Stimulated activated CD4-positive, alpha-beta T cell treated with anti-CD3 and anti-CD28 coated beads, Interleukin-12 subunit alpha, Interleukin-12 subunit beta, amount 100 ng/mL, for 4 hours (primary cell): Measurements from ENCODE around the gene CACNA1G.

Experiments
- DNase-seq: peaks from one replicate; pipeline ENCODE4 v3.0.0-alpha.2; 2020

The CACNA1G gene

DNA sequence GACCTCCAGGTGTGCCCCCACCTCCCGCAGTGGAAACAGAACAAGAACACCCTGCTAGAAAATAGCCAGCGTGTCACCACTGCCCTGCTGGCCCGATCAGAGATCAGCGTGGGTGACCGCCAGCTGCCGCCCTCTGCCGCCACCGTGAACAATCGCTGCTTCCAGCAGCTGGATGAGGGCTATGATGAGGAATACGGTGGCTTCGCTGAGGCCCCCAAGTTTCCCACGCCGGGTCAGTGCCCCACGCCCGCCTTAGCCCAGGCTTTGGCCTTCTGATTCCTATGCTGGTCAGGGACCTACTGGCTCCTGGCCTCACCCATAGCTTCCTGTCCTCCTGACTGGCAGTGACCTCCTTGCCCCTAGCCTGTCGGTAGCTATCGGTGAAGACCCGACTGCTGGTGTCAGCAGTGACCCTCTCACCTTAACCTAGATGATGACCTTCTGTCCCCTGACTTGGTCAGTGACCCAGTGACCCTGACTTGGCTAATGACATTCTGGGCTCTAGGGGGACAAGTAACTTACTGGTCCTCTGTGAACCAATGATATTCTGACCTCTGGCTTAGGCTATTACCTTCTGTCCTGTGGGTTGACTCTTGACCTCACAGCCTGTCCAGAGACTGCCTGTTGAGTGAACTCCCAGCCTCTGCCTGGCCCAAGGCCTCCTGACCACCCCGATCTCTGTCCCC, 11.1 kb upstream of the CACNA1G start:
- DNase-seq, result no peak

- DNase-seq, result no peak
These were observed 10.5 kb upstream of the CACNA1G start for GRCh38 chr17:50549969-50550368.

DNA sequence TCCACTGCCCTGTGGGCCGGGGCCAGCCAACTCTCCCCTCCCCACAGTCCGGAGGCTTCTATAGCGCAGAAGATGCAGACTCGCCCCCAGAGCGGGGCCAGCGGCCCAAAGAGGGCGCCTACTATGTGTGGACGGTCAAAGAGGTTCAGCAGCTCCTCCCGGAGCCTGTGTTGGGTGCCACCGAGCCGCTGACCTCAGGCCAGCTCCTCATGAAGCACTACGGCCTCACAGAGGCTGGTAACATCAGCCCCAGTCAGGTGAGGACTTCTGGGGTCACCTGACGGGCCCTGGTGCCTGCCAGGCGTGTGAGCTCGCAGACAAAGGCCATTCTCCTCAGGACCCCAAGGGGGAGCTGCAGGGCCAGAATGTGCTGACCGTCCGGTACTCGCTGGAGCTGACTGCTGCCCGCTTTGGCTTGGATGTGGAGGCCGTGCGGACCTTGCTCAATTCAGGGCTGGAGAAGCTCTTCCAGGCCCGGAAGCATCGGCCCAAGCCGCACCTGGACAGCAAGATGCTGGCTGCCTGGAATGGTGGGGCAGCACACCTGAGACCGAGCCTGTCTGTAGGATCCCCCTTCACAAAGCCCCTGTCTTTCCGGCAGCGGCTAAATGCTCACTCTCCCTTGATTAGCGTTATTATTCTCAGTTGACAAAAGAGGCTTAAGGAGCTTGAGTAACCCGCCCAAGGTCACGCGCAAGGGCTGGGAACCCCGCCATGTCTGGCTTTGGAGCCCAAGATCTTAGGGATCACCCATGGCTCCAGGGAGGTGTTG, 9.7 kb upstream of the CACNA1G start:
- no peak for DNase-seq

GRCh38 chr17:50551433-50551815, 9.1 kb upstream of the CACNA1G start:
- no peak for DNase-seq

DNA sequence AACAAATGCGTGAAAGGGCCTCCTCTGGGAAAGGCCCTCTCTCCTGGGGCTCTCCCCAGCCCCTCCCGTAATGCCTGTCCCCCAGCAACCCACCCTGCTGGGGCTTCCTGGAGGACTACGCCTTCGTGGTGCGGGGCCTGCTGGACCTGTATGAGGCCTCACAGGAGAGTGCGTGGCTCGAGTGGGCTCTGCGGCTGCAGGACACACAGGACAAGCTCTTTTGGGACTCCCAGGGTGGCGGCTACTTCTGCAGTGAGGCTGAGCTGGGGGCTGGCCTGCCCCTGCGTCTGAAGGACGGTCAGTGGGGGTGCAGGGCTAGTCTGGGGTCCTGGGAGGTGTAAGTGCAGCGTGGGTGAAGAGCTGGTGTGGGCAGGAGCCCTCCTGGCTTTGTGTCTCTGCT, 8.6 kb upstream of the CACNA1G start:
- DNase-seq, result no peak

DNA sequence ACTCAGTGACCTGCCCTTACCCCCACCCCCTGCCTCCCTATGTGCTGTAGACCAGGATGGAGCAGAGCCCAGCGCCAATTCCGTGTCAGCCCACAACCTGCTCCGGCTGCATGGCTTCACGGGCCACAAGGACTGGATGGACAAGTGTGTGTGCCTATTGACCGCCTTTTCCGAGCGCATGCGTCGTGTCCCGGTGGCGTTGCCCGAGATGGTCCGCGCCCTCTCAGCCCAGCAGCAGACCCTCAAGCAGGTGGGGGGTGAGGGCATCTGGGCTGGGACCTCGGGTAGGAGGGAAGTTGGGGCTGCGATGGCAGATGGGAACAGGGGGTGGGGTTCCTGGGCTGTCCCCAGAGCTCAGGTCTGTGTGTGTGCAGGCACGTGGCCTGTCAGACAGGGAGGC, 6.3 kb upstream of the CACNA1G start:
- DNase-seq, result no peak

DNA sequence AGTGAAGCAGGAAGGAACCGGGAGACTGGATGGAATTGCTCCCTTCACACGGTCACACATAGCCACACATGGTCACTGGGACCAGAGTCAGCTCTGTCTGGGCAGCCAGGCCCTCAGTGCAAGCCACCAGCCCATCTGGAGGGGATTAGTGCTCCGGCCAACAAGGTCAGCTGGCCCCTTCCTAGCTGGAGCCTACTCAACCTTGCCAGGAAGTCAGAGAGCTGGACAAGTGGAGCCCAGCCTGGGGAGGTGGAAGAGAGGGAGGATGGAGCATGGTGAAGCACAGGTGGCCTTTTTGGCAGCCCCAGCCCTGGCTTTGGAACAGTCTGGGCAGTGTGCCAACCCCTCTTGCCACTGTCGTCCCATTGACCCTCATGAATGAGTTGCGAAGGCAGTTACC, 3.7 kb upstream of the CACNA1G start:
- DNase-seq, result no peak

DNA sequence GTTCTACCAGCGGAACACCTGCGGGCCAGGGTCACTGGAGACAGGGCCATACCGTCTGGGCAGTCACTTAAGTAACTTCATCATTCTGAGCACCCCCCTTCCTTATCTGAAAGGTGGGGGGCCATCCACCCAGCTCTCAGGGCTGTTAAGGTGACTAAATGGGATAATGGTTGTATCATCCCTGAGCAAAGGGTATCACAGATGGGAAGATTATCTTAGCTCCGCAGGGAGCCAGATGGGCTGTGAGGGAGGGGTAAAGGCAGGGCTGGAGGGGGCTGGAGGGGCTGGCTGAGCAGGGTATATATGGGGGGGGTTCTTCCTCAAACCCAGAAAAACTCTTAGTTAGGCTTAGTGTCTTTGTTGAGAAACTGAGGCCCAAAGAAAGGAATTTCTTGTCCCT, 2.9 kb upstream of the CACNA1G start:
- no peak for DNase-seq

- no peak for DNase-seq
These were observed 2.4 kb upstream of the CACNA1G start for GRCh38 chr17:50558091-50558490.

- no peak for DNase-seq
These were observed 2.0 kb upstream of the CACNA1G start for GRCh38 chr17:50558581-50558940.

DNA sequence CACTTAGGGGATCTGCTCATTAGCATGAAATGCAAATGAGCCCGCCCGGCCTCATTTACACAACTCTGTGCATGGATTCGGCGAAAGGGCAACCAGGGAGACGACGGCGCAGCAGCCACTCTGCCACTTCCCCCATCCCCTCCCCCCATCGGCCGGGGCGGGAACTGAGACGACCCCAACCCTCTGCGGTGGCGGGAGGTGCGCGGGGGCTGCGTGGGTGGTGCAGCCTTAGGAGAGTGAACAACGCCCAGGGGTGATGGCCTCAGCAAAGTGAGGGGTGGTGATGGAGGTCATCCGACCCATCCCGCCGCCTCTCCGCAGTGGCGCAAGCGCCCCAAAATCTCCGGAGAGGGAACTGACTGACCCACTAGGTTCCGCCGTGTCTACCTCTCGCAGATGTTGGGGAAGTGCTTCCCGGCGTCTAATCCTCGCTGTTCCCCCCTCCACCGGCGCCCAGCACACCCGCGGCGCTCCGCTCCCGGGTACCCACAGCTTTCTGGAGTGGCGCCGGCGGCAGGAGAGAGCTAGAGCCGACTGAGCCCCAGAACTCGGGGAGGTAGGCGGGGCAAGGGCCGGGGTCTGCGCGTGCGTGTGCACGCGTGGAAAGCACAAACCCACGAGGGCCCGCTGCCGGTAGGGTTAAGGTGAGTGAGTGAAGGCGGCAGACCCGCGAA, 1.4 kb upstream of the CACNA1G start:
- no peak for DNase-seq

- peak; percentile 19 for DNase-seq
These were observed 786 bp upstream of the CACNA1G start for GRCh38 chr17:50559674-50560184.

- no peak for DNase-seq
These were observed 623 bp downstream of the CACNA1G start for GRCh38 chr17:50560931-50561745.

GRCh38 chr17:50561746-50562141, 1.2 kb downstream of the CACNA1G start:
- DNase-seq, result no peak

DNA sequence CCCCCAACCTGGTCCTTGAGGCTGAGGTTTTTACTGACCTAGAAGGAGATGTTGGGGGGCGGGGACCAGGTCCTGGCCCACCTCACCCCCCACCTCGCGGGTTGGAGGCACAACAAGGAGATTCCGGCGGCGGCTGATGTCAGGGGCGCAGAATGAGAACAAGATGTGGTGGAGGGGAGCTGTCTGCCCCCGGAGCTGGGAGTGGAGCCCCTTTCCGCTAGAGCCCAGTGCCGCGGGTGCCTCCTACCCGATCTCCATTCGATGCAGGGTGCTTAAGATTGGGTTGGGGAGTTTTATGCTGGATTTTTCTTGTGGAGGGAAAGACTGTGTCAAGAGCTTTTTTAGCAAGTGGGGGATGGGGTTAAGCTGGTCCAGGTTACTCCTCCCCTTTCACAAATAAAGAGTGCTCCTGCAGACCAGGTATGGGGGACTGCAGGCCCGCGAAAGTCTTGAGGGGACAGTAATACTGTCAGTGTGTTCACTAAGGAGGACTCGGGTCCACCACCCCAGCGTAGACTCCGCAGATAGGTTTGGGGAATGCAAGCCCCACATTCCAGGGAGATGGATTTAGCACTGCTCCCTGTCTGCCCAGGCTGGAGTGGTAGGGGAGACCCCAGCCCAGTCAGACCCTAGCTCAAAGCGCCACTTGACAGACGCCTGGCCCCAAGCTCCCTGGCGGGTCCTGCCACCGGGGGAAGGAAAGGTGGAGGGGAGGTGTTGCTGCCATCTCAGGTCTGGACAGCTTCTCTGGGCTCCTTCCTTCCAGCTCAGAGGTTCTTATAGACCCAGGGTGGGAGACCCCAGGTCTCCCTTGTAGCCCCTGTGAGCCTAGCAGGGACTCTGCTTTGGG, 2.0 kb downstream of the CACNA1G start:
- no peak for DNase-seq

DNA sequence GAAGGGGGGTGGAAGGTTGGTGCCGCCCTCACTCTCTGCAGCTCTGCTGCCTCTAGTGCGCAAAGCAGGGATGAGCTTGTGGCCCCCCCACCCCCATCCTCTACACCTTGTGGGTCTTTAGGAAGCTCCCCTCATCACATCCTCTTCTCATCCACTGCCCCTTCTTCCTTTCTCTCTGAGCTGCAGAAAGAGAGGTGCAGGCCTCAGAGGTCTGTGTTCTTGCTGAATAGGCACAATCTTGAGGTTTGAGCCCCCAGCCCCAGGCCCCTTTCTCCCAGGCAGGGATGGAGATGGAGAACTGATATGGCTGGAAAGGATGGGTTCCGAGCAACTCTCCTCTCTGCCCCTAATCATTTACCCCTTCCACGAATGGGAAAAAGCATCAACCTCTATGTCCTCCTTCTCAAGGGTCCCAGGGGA, 2.6 kb downstream of the CACNA1G start:
- no peak for DNase-seq

DNA sequence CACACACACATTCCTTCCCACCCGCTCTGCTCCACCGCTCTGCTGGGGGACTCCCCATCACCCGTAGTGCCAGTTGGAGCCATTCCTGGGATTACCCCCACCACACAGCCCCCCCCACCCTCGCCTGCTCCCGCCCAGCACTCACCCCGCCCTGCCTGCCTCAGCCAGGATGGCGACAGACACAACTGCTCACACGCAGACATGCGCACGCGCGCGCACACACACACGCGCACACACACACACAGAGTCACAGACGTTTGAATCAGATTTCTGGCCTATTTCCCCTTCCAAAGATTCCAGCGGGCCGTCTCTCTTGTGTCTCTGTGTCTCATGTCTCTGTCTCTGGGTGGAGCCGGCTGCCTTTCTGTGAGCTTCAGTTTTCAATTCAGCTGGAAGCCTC, 4.4 kb downstream of the CACNA1G start:
- no peak for DNase-seq

GRCh38 chr17:50565402-50566350, 5.2 kb downstream of the CACNA1G start:
- DNase-seq, result no peak

DNA sequence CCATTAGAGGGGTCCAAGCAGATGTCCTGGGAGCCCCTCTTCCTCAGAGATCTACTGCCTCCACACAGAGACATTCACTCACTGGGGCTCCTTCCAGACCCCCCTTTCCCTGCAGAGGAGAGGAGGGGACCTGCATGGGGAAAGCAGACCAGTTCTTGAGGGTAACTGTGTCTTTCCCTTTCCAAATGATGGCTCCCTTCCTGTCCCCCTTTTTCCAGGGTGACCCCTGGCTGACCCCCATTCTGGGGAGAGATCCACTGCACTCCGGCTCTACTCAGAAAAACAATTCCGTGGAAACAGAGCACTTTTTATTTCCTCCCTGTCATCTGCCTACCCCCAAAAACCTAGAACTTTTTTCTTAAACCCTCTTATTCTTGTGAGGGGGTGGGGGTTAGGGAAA, 6.4 kb downstream of the CACNA1G start:
- DNase-seq, result no peak

DNA sequence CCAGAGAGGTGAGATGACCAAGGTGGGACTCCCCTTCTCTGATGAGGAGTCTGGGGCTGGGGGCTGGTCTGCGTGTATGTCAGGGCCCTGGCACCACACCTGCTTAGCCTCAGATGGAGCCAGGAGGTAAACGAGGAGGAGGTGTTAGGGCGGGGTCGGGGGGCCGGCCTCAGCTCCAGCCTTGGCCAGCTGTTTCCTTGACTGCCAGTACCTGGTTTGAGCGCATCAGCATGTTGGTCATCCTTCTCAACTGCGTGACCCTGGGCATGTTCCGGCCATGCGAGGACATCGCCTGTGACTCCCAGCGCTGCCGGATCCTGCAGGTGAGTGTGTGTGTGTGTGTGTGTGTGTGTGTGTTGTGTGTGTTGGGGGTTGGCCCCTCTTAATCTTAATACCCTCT, 8.1 kb downstream of the CACNA1G start:
- no peak for DNase-seq

- DNase-seq, result no peak
These were observed 9.1 kb downstream of the CACNA1G start for GRCh38 chr17:50569592-50569991.
